Thyroid gland (tissue), 4 donors: Measurements from ENCODE around the gene SERPINC1. TPM values are rescaled to one million over a fixed set of nuclear protein-coding genes. Genes with fewer than 3 reads are reported as not detected.

ENCODE experiments used
- DNase-seq, 2 donors: peaks; one replicate each; pipeline ENCODE4 v3.0.0-alpha.2; 2019
- H3K27ac ChIP-seq, 3 donors: fragments of 200-600 bp; sonication (generic); 1 replicate in 2 of 3; 2 replicates in 1 of 3; pipeline ENCODE4 v1.5.1; 2016 to 2019; ENCODE audit warnings: mild to moderate bottlenecking in 1 of 3, moderate library complexity in 1 of 3
- H3K27me3 ChIP-seq: fragments of 200-600 bp; sonication (generic); one replicate; pipeline ENCODE4 v1.5.1; 2019
- H3K36me3 ChIP-seq, 2 donors: fragments of 200-600 bp; sonication (generic); one replicate each; pipeline ENCODE4 v1.5.1; 2016 to 2019
- H3K4me1 ChIP-seq, 2 donors: fragments of 200-600 bp; sonication (generic); one replicate each; pipeline ENCODE4 v1.5.1; 2017 to 2019
- H3K4me3 ChIP-seq, 3 donors: fragments of 200-600 bp; sonication (generic); replicated peaks in 1 of 3; 1 replicate in 2 of 3; 2 replicates in 1 of 3; pipeline ENCODE4 v1.5.1; 2016; ENCODE audit warnings: mild to moderate bottlenecking in 1 of 3
- H3K9me3 ChIP-seq: fragments of 200-600 bp; sonication (generic); one replicate; pipeline ENCODE4 v1.5.1; 2017
- CTCF ChIP-seq, 6 experiments: fragments of 200-600 bp in 3 of 6; fragments of 450-650 bp in 3 of 6; sonication (generic) in 3 of 6; IDR thresholded peaks; one replicate each; pipeline ENCODE4 v1.5.1; 2016 to 2019; ENCODE audit warnings: antibody characterized with exemption in 6 of 6, mild to moderate bottlenecking in 2 of 6, inconsistent platforms in 1 of 6, moderate library complexity in 1 of 6
- POLR2A ChIP-seq, 2 donors: fragments of 450-650 bp; IDR thresholded peaks; one replicate each; pipeline ENCODE4 v1.6.1; 2017; ENCODE audit warnings: antibody characterized with exemption in 2 of 2, mild to moderate bottlenecking in 2 of 2, moderate library complexity in 1 of 2
- WGBS, 2 donors: methylation state at CpG; one replicate each; pipeline ENCODE4 v1.1.5; 2017; 5-methylcytosine and 5-hydroxymethylcytosine counted together
- intact Hi-C: fragments of 100-400 bp; cut with DNase I; formaldehyde crosslinking; loops from one replicate; pipeline ENCODE4 v1.15.1; 2023
- total RNA-seq, 4 donors: library from RNA; depleted of rRNA; stranded (reverse); fragments of >200 nt; gene quantifications; one replicate each; pipeline ENCODE4 v1.2.3, GENCODE V29; 2016

Gene SERPINC1
- total RNA-seq, 4 donors from 2014 or later, result not detected

- H3K27me3 ChIP-seq, result no peaks in the 10 kb centered on the region
- no peak overlapping the region for H3K4me3 ChIP-seq
- H3K9me3 ChIP-seq, result no peaks in the 10 kb centered on the region
- DNase-seq, result no peak
- intact Hi-C loops, result no loop called here
- no peak overlapping the region for H3K27ac ChIP-seq
- H3K36me3 ChIP-seq, result no peaks in the 10 kb centered on the region
- WGBS, 2 donors, result 93 to 95% methylated on average over 1 of the region's 1 CpG
- no peaks in the 10 kb centered on the region for H3K4me1 ChIP-seq
- no peak for TF ChIP-seq CTCF (IDR thresholded peaks at IDR 0.05)
- TF ChIP-seq POLR2A (IDR thresholded peaks at IDR 0.05), result no peak
Observed at GRCh38 chr1:173893611-173894010, 23.5 kb downstream of the SERPINC1 start.

GRCh38 chr1:173889885-173890284, 27.2 kb downstream of the SERPINC1 start:
- H3K4me3 ChIP-seq, result no peak overlapping the region
- DNase-seq, result no peak
- H3K9me3 ChIP-seq, result no peaks in the 10 kb centered on the region
- no peak overlapping the region for H3K27ac ChIP-seq
- intact Hi-C loops, result no loop called here
- H3K4me1 ChIP-seq, result no peaks in the 10 kb centered on the region
- no peak for TF ChIP-seq POLR2A (IDR thresholded peaks at IDR 0.05)
- TF ChIP-seq CTCF (IDR thresholded peaks at IDR 0.05), result no peak
- H3K36me3 ChIP-seq, result peaks cover 11 to 14% of the 10 kb centered on the region in 2 donors
- no peaks in the 10 kb centered on the region for H3K27me3 ChIP-seq
- WGBS, 2 donors, result 94 to 99% methylated on average over 2 of the region's 2 CpGs

GRCh38 chr1:173888749-173889148, 28.4 kb downstream of the SERPINC1 start:
- no peak for DNase-seq
- Histone ChIP-seq H3K27ac (no peak overlapping the region), H3K27me3 (no peaks in the 10 kb centered on the region), H3K36me3 (peaks cover 11 to 14% of the 10 kb centered on the region in 2 donors), H3K9me3 (no peaks in the 10 kb centered on the region), H3K4me1 (no peaks in the 10 kb centered on the region), H3K4me3 (no peak overlapping the region)
- TF ChIP-seq POLR2A (IDR thresholded peaks at IDR 0.05) (no peak), CTCF (IDR thresholded peaks at IDR 0.05) (no peak)
- intact Hi-C loops, result no loop called here

GRCh38 chr1:173887627-173888026, 29.5 kb downstream of the SERPINC1 start:
- no peak overlapping the region for H3K4me3 ChIP-seq
- no peaks in the 10 kb centered on the region for H3K9me3 ChIP-seq
- TF ChIP-seq POLR2A (IDR thresholded peaks at IDR 0.05) (no peak), CTCF (IDR thresholded peaks at IDR 0.05) (no peak)
- no peaks in the 10 kb centered on the region for H3K27me3 ChIP-seq
- H3K4me1 ChIP-seq, result no peaks in the 10 kb centered on the region
- peaks cover 11 to 14% of the 10 kb centered on the region in 2 donors for H3K36me3 ChIP-seq
- intact Hi-C loops, result no loop called here
- H3K27ac ChIP-seq, result no peak overlapping the region
- no peak for DNase-seq
- 99% methylated on average over 2 of the region's 2 CpGs for whole genome bisulfite sequencing, 2 donors

GRCh38 chr1:173886746-173887611, 30.1 kb downstream of the SERPINC1 start:
- H3K27ac ChIP-seq, result no peak overlapping the region
- intact Hi-C loops, result no loop called here
- H3K4me3 ChIP-seq, result no peak overlapping the region
- H3K36me3 ChIP-seq, result peaks cover 11 to 14% of the 10 kb centered on the region in 2 donors
- H3K4me1 ChIP-seq, result no peaks in the 10 kb centered on the region
- H3K9me3 ChIP-seq, result no peaks in the 10 kb centered on the region
- H3K27me3 ChIP-seq, result no peaks in the 10 kb centered on the region
- no peak for DNase-seq
- TF ChIP-seq CTCF (IDR thresholded peaks at IDR 0.05), result no peak
- no peak for TF ChIP-seq POLR2A (IDR thresholded peaks at IDR 0.05)
- WGBS, 2 donors, result 87 to 94% methylated on average over 4 of the region's 4 CpGs
